Panc1 (cell line): ENCODE results near the gene LRCH1. TPM values are rescaled to one million over a fixed set of nuclear protein-coding genes. Genes with fewer than 3 reads are reported as not detected.

Source experiments
- ATAC-seq: fragments of 200-7000 bp; cut with Tn5 transposase; 2 replicates; pipeline ENCODE4 v1.9.1; 2020; ENCODE audit warnings: mild to moderate bottlenecking, moderate library complexity
- BruUV-seq: library from RNA; stranded (reverse); fragments of 400-500 nt; replicated peaks from 2 replicates; lab custom pipeline; 2021; lab: Mats Ljungman, UMichigan
- CTCF ChIA-PET: fragments of 300-600 bp; sonication (Branson Sonifier 250); formaldehyde crosslinking; loops from one replicate; lab custom pipeline; 2022; ENCODE audit warnings: antibody characterized with exemption; lab: Charles Lee
- POLR2A ChIA-PET: fragments of 300-600 bp; sonication (Branson Sonifier 250); formaldehyde crosslinking; loops from one replicate; lab custom pipeline; 2022; ENCODE audit warnings: antibody characterized with exemption; lab: Charles Lee
- DNase-seq: peaks from one replicate; pipeline ENCODE4 v3.0.0-alpha.2; 2010; ENCODE audit warnings: low read depth, low spot score
- H3K27ac ChIP-seq: 2 replicates; pipeline ENCODE4 v1.5.1; 2011; ENCODE audit warnings: mild to moderate bottlenecking, low read length, inconsistent platforms
- H3K27me3 ChIP-seq: fragments of 200-500 bp; sonication (Bioruptor generic); 2 replicates; pipeline ENCODE4 v1.6.0; 2014; ENCODE audit warnings: low read length, inconsistent platforms; ENCODE audit not compliant: control insufficient read depth, insufficient read depth
- H3K36me3 ChIP-seq: fragments of 200-500 bp; sonication (Bioruptor generic); 2 replicates; pipeline ENCODE4 v1.5.1; 2014; ENCODE audit warnings: inconsistent platforms, mild to moderate bottlenecking, low read length, moderate library complexity; ENCODE audit not compliant: control insufficient read depth, insufficient read depth
- H3K4me1 ChIP-seq: 2 replicates; pipeline ENCODE4 v1.5.1; 2011; ENCODE audit warnings: inconsistent platforms, mild to moderate bottlenecking, low read length, moderate library complexity; ENCODE audit not compliant: control insufficient read depth, insufficient read depth
- H3K4me3 ChIP-seq, 2 experiments: 2 replicates each; pipeline ENCODE4 v1.5.1; 2011 to 2012; ENCODE audit warnings: low read depth in 2 of 2, low read length in 2 of 2, mild to moderate bottlenecking in 2 of 2, inconsistent platforms in 1 of 2, moderate library complexity in 1 of 2
- H3K9me3 ChIP-seq: fragments of 200-500 bp; sonication (Bioruptor generic); 2 replicates; pipeline ENCODE4 v1.5.1; 2014; ENCODE audit warnings: low read depth, mild to moderate bottlenecking, inconsistent platforms, low read length, moderate library complexity; ENCODE audit not compliant: control insufficient read depth, insufficient read depth
- CTCF ChIP-seq: fragments of 450-650 bp; IDR thresholded peaks from 2 replicates; pipeline ENCODE4 v1.5.1; 2017; ENCODE audit warnings: mild to moderate bottlenecking
- POLR2AphosphoS5 ChIP-seq: IDR thresholded peaks from 2 replicates; pipeline ENCODE4 v1.6.1; 2012; ENCODE audit warnings: mild to moderate bottlenecking, low read depth, low read length, moderate library complexity
- SIN3A ChIP-seq: IDR thresholded peaks from 2 replicates; pipeline ENCODE4 v1.6.1; 2012; ENCODE audit warnings: low read depth, mild to moderate bottlenecking, low read length, moderate library complexity, borderline replicate concordance; ENCODE audit not compliant: insufficient read depth
- TCF7L2 ChIP-seq: IDR thresholded peaks from 2 replicates; pipeline ENCODE4 v1.6.1; 2011; ENCODE audit warnings: mild to moderate bottlenecking, low read depth, low read length, inconsistent platforms
- in situ Hi-C: cut with HindIII; loops from 2 replicates; pipeline ENCODE4 v1.10.0; 2016; ENCODE audit warnings: low sequenced_read_pairs, low pct_unique_long_range_greater_than_20kb
- intact Hi-C: fragments of 100-400 bp; cut with micrococcal nuclease; formaldehyde crosslinking; loops from one replicate; pipeline ENCODE4 v1.10.0; 2022; ENCODE audit not compliant: unreplicated experiment
- total RNA-seq: library from RNA; stranded (reverse); gene quantifications from one replicate; pipeline ENCODE4 v1.2.1, GENCODE V29; 2021; ENCODE audit not compliant: unreplicated experiment
- TF ChIP-seq, protein P1 (sequence below), 2 experiments: IDR thresholded peaks; 2 replicates each; pipeline ENCODE4 v1.6.1; 2011 to 2012; ENCODE audit warnings: low read depth in 2 of 2, control low read depth in 1 of 2, low read length in 1 of 2, mild to moderate bottlenecking in 1 of 2, moderate library complexity in 1 of 2; ENCODE audit not compliant: insufficient read depth in 1 of 2

The LRCH1 gene
- total RNA-seq, 1 experiment from 2014 or later: 7.9 TPM

DNA sequence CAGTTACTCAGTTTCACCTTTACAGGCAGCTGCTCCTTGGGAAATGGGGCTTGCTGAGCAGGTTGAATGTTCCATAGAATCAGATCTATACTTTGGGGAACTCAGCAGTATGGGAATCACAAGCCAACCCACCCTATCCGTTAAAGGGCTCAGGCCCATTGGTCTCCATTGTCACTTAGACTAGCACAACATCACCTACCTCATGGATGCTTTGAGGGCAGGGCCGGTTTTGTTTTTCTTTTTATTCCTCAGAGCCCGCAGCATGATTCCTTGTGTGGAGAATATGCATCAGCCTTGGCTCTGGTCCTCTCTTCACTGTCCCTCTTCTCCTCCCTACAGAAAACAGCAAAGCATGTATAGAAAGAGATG is 48.0 kb downstream of the LRCH1 start:
- no peak for TF ChIP-seq CTCF
- TF ChIP-seq POLR2AphosphoS5: no peak
- TF ChIP-seq, protein P1, sequence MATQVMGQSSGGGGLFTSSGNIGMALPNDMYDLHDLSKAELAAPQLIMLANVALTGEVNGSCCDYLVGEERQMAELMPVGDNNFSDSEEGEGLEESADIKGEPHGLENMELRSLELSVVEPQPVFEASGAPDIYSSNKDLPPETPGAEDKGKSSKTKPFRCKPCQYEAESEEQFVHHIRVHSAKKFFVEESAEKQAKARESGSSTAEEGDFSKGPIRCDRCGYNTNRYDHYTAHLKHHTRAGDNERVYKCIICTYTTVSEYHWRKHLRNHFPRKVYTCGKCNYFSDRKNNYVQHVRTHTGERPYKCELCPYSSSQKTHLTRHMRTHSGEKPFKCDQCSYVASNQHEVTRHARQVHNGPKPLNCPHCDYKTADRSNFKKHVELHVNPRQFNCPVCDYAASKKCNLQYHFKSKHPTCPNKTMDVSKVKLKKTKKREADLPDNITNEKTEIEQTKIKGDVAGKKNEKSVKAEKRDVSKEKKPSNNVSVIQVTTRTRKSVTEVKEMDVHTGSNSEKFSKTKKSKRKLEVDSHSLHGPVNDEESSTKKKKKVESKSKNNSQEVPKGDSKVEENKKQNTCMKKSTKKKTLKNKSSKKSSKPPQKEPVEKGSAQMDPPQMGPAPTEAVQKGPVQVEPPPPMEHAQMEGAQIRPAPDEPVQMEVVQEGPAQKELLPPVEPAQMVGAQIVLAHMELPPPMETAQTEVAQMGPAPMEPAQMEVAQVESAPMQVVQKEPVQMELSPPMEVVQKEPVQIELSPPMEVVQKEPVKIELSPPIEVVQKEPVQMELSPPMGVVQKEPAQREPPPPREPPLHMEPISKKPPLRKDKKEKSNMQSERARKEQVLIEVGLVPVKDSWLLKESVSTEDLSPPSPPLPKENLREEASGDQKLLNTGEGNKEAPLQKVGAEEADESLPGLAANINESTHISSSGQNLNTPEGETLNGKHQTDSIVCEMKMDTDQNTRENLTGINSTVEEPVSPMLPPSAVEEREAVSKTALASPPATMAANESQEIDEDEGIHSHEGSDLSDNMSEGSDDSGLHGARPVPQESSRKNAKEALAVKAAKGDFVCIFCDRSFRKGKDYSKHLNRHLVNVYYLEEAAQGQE (IDR thresholded peaks at IDR 0.05; ENCODE audit: insufficient read depth in 1 of 2, low read depth in 2 of 2, low read length in 1 of 2): no peak
- TF ChIP-seq TCF7L2: no peak
- TF ChIP-seq SIN3A: no peak
- Histone ChIP-seq H3K27ac (peak overlapping the region; percentile 51; the same call in 1 of the 2 replicates), H3K4me3 (no peak overlapping the region), H3K27me3 (no peaks in the 10 kb centered on the region), H3K9me3 (no peaks in the 10 kb centered on the region), H3K36me3 (no peaks in the 10 kb centered on the region), H3K4me1 (peaks cover 3% of the 10 kb centered on the region; the same call in 1 of the 2 replicates)
- ChIA-PET CTCF (no interaction called here), POLR2A (no interaction called here)
- ATAC-seq (no peak), DNase-seq (no peak)
- BruUV-seq: no TSS peak
- in situ Hi-C loops (no loop called here), intact Hi-C loops (no loop called here)

DNA sequence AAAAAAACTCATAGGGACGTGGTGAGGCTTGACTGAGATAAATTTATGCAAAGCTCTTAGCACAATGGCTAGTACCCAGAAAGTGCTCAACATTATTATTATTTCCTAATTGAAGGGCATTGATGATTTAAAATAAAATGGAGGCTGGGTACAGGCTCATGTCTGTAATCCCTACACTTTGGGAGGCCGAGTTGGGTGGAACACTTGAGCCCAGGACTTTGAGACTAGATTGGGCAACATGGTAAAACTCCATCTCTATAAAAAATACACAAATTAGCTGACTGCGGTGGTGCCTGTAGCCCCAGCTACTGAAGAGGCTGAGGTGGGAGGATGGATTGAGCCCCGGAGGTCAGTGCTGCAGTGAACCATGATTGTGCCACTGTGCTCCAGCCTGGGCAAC is 49.6 kb downstream of the LRCH1 start:
- no TSS peak for BruUV-seq
- CTCF ChIA-PET: no interaction called here
- TF ChIP-seq TCF7L2 (no peak), CTCF (no peak), SIN3A (no peak), POLR2AphosphoS5 (no peak)
- TF ChIP-seq, protein P1 (IDR thresholded peaks at IDR 0.05; ENCODE audit: insufficient read depth in 1 of 2, low read depth in 2 of 2, low read length in 1 of 2): no peak
- H3K27me3 ChIP-seq: no peaks in the 10 kb centered on the region
- POLR2A ChIA-PET: no interaction called here
- intact Hi-C loops (no loop called here), in situ Hi-C loops (no loop called here)
- no peaks in the 10 kb centered on the region for H3K36me3 ChIP-seq
- peaks cover 3% of the 10 kb centered on the region; the same call in 1 of the 2 replicates for H3K4me1 ChIP-seq
- ATAC-seq (no peak), DNase-seq (no peak)
- no peaks in the 10 kb centered on the region for H3K9me3 ChIP-seq
- H3K4me3 ChIP-seq: no peak overlapping the region
- H3K27ac ChIP-seq: no peak overlapping the region
